Activated CD4-positive, alpha-beta memory T cell treated with anti-CD3 and anti-CD28 coated beads for 36 hours (primary cell): ENCODE results near the gene CEP192. TPM values are rescaled to one million over a fixed set of nuclear protein-coding genes. Genes with fewer than 3 reads are reported as not detected.
"Not testable (repeated sequence)": the region's sequence is repeated elsewhere in the genome, so short reads cannot be mapped to it uniquely, and the experiment has no call there.

Experiments
- CTCF ChIA-PET: fragments of 350-600 bp; sonication (Branson Sonifier 250); formaldehyde crosslinking; loops from one replicate; lab custom pipeline; 2021; ENCODE audit warnings: antibody characterized with exemption, inconsistent platforms; lab: Charles Lee
- POLR2A ChIA-PET: fragments of 350-600 bp; sonication (Branson Sonifier 250); formaldehyde crosslinking; loops from one replicate; lab custom pipeline; 2021; ENCODE audit warnings: antibody characterized with exemption; lab: Charles Lee
- DNase-seq: peaks from one replicate; pipeline ENCODE4 v3.0.0-alpha.2; 2020
- H3K27ac Mint-ChIP-seq: one replicate; pipeline ENCODE4 v1.8.0; 2021; ENCODE audit warnings: mixed read lengths
- H3K27me3 Mint-ChIP-seq: one replicate; pipeline ENCODE4 v1.8.0; 2021; ENCODE audit warnings: mixed read lengths
- H3K36me3 Mint-ChIP-seq: one replicate; pipeline ENCODE4 v1.8.0; 2021; ENCODE audit warnings: mixed read lengths
- H3K4me1 Mint-ChIP-seq: one replicate; pipeline ENCODE4 v1.8.0; 2021; ENCODE audit warnings: low read depth, mixed read lengths
- H3K4me3 Mint-ChIP-seq: one replicate; pipeline ENCODE4 v1.8.0; 2021; ENCODE audit warnings: mild to moderate bottlenecking, mixed read lengths
- H3K9me3 Mint-ChIP-seq: one replicate; pipeline ENCODE4 v1.8.0; 2021; ENCODE audit warnings: mixed read lengths
- intact Hi-C: fragments of 100-400 bp; cut with micrococcal nuclease; formaldehyde crosslinking; loops from one replicate; pipeline ENCODE4 v1.15.1; 2023
- total RNA-seq, 2 experiments: library from RNA; stranded (reverse); gene quantifications; one replicate each; pipeline ENCODE4 v1.2.3, GENCODE V29; 2021

Gene CEP192
- total RNA-seq, 2 experiments from 2014 or later = 31.0 to 34.0 TPM

DNA sequence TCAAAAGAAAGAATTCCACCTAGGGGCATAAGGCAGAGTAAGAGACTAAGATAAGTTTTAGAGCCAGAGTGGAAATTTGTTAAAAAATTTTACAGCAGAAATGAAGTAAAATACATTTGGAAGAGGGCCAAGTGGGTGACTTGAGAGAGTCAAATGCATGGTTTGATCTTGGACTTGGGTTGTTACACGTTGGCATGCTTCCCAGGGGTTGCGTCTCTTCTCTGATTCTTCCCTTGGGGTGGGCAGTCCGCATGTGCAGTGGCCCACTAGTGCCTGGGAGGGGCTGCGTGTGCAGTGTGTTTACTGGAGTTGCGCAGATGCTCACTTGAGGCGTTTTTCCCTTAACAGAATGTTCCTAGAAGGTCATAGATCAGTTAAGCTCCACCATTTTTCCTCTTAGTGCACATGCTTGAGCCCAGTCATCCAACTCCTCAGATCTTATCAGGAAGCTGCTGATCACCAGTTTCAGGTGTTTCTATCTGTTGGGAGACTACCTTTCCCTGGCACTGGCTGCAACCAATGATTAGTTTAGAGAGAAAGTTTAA, 30.2 kb upstream of the CEP192 start:
- Mint-ChIP-seq H3K9me3 (no peaks in the 10 kb centered on the region), H3K27ac (no peak overlapping the region), H3K4me1 (peaks cover 8% of the 10 kb centered on the region), H3K36me3 (peaks cover 45% of the 10 kb centered on the region), H3K4me3 (no peak overlapping the region), H3K27me3 (no peaks in the 10 kb centered on the region)
- POLR2A ChIA-PET = no interaction called here
- DNase-seq = no peak
- intact Hi-C loops = no loop called here
- CTCF ChIA-PET = interaction anchor here (1.9 kb wide), 1 partner anchor 10 kb away, joined by 8 read pairs; no protein-coding TSS in a partner anchor

- POLR2A ChIA-PET = no interaction called here
- CTCF ChIA-PET = no interaction called here
- no peak for DNase-seq
- Mint-ChIP-seq H3K4me3 (no peak overlapping the region), H3K4me1 (peaks cover 9% of the 10 kb centered on the region), H3K27ac (no peak overlapping the region), H3K36me3 (peaks cover 50% of the 10 kb centered on the region), H3K9me3 (no peaks in the 10 kb centered on the region), H3K27me3 (no peaks in the 10 kb centered on the region)
- intact Hi-C loops = no loop called here
These were observed 28.1 kb upstream of the CEP192 start for GRCh38 chr18:12963069-12963468.

GRCh38 chr18:12968115-12968514, 23.0 kb upstream of the CEP192 start:
- Mint-ChIP-seq H3K4me1 (peaks cover 8% of the 10 kb centered on the region), H3K27ac (no peak overlapping the region), H3K27me3 (no peaks in the 10 kb centered on the region), H3K4me3 (no peak overlapping the region), H3K9me3 (no peaks in the 10 kb centered on the region), H3K36me3 (peaks cover 55% of the 10 kb centered on the region)
- no peak for DNase-seq
- intact Hi-C loops = no loop called here
- CTCF ChIA-PET = no interaction called here
- POLR2A ChIA-PET = no interaction called here

- H3K36me3 Mint-ChIP-seq = peaks cover 51% of the 10 kb centered on the region
- POLR2A ChIA-PET = no interaction called here
- H3K9me3 Mint-ChIP-seq = no peaks in the 10 kb centered on the region
- peaks cover 8% of the 10 kb centered on the region for H3K4me1 Mint-ChIP-seq
- no peak for DNase-seq
- intact Hi-C loops = no loop called here
- no peak overlapping the region for H3K4me3 Mint-ChIP-seq
- CTCF ChIA-PET = no interaction called here
- no peak overlapping the region for H3K27ac Mint-ChIP-seq
- H3K27me3 Mint-ChIP-seq = no peaks in the 10 kb centered on the region
These were observed 22.5 kb upstream of the CEP192 start for GRCh38 chr18:12968619-12969018.

- DNase-seq = no peak
- H3K27ac Mint-ChIP-seq = no peak overlapping the region
- POLR2A ChIA-PET = interaction anchor here (1.6 kb wide), 1 partner anchor 17 kb away, joined by 5 read pairs; the partner anchor contains the start of gene CEP192
- no peak overlapping the region for H3K4me3 Mint-ChIP-seq
- H3K4me1 Mint-ChIP-seq = peaks cover 2% of the 10 kb centered on the region
- intact Hi-C loops = no loop called here
- H3K9me3 Mint-ChIP-seq = no peaks in the 10 kb centered on the region
- H3K36me3 Mint-ChIP-seq = peaks cover 38% of the 10 kb centered on the region
- H3K27me3 Mint-ChIP-seq = no peaks in the 10 kb centered on the region
- CTCF ChIA-PET = interaction anchor here (0.7 to 0.9 kb wide), 3 partner anchors 18 to 30 kb away, joined by 3 read pairs; partner anchors contain the start of gene CEP192
These were observed 17.5 kb upstream of the CEP192 start for GRCh38 chr18:12973562-12974213.

- no peaks in the 10 kb centered on the region for H3K4me1 Mint-ChIP-seq
- ChIA-PET POLR2A (no interaction called here), CTCF (interaction anchor here (1.1 kb wide), 1 partner anchor 184 kb away, joined by 3 read pairs; no protein-coding TSS in a partner anchor)
- no peak overlapping the region for H3K27ac Mint-ChIP-seq
- no peaks in the 10 kb centered on the region for H3K9me3 Mint-ChIP-seq
- intact Hi-C loops = no loop called here
- H3K36me3 Mint-ChIP-seq = peaks cover 32% of the 10 kb centered on the region
- no peaks in the 10 kb centered on the region for H3K27me3 Mint-ChIP-seq
- H3K4me3 Mint-ChIP-seq = no peak overlapping the region
- no peak for DNase-seq
These were observed 15.7 kb upstream of the CEP192 start for GRCh38 chr18:12975488-12975887.

GRCh38 chr18:12976305-12976704, 14.9 kb upstream of the CEP192 start:
- Mint-ChIP-seq H3K27me3 (no peaks in the 10 kb centered on the region), H3K9me3 (no peaks in the 10 kb centered on the region), H3K36me3 (peaks cover 27% of the 10 kb centered on the region), H3K27ac (no peak overlapping the region), H3K4me1 (no peaks in the 10 kb centered on the region), H3K4me3 (no peak overlapping the region)
- CTCF ChIA-PET = no interaction called here
- POLR2A ChIA-PET = no interaction called here
- no peak for DNase-seq
- intact Hi-C loops = no loop called here

DNA sequence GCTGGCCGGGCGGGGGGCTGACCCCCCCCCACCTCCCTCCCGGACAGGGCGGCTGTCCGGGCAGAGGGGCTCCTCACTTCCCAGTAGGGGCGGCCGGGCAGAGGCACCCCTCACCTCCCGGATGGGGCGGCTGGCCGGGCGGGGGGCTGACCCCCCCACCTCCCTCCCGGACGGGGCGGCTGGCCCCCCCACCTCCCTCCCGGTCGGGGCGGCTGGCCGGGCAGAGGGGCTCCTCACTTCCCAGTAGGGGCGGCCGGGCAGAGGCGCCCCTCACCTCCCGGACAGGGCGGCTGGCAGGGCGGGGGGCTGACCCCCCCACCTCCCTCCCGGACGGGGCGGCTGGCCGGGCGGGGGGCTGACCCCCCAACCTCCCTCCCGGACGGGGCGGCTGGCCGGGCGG, 11.1 kb upstream of the CEP192 start:
- H3K9me3 Mint-ChIP-seq, POLR2A ChIA-PET, H3K27ac Mint-ChIP-seq, H3K4me1 Mint-ChIP-seq, CTCF ChIA-PET, intact Hi-C loops, DNase-seq, H3K4me3 Mint-ChIP-seq, H3K27me3 Mint-ChIP-seq: not testable (repeated sequence)
- H3K36me3 Mint-ChIP-seq = peaks cover 24% of the 10 kb centered on the region

- CTCF ChIA-PET = interaction anchor here (1.6 kb wide), 1 partner anchor 170 kb away, joined by 6 read pairs; no protein-coding TSS in a partner anchor
- no peaks in the 10 kb centered on the region for H3K9me3 Mint-ChIP-seq
These were observed 1.6 kb upstream of the CEP192 start for GRCh38 chr18:12989397-12990122.

DNA sequence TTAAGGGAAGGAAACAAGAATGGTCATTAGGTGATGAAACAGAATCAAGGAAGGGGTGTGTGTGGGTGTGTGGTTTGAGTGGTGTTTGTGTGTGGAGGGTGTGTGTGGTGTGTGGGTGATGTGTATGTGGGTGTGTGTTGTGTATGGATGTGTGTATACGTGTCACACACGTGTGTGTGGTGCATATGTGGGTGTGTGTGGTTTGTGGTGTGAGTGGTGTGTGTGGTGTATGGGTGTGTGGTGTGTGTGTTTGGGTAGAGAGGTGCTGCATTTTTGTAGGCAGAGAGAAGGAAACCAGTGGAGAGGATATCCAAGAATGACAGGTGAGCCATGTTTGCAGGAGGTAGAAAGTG, 1.1 kb upstream of the CEP192 start:
- ChIA-PET POLR2A (interaction anchor here (1.4 to 1.8 kb wide), 4 partner anchors 10 to 288 kb away, joined by 5 to 17 read pairs (median 10); partner anchors contain the start of genes CEP76 and SEH1L), CTCF (interaction anchor here (1.6 kb wide), 1 partner anchor 169 kb away, joined by 6 read pairs; no protein-coding TSS in a partner anchor)
- peak overlapping the region; percentile 92 for H3K27ac Mint-ChIP-seq
- peaks cover 19% of the 10 kb centered on the region for H3K36me3 Mint-ChIP-seq
- H3K9me3 Mint-ChIP-seq = no peaks in the 10 kb centered on the region
- H3K4me1 Mint-ChIP-seq = peaks cover 15% of the 10 kb centered on the region
- H3K27me3 Mint-ChIP-seq = peaks cover 3% of the 10 kb centered on the region
- intact Hi-C loops = loop anchor here (2.0 to 10.0 kb wide), 4 partner anchors 147 to 613 kb away; partner anchors contain the start of genes AFG3L2, CEP76 and PSMG2
- peak overlapping the region; percentile 96 for H3K4me3 Mint-ChIP-seq
- DNase-seq = peak; percentile 66

More at GRCh38 chr18:12989397-12990122, 1.6 kb upstream of the CEP192 start:
- Mint-ChIP-seq H3K27me3 (peaks cover 3% of the 10 kb centered on the region), H3K27ac (peak overlapping the region; percentile 92), H3K4me1 (peaks cover 15% of the 10 kb centered on the region), H3K36me3 (peaks cover 20% of the 10 kb centered on the region), H3K4me3 (peak overlapping the region; percentile 96)
- POLR2A ChIA-PET = interaction anchor here (0.6 to 1.6 kb wide), 4 partner anchors 10 to 106 kb away, joined by 3 to 14 read pairs (median 5); partner anchors contain the start of gene SEH1L
- intact Hi-C loops = loop anchor here (2.0 to 10.0 kb wide), 4 partner anchors 147 to 613 kb away; partner anchors contain the start of genes AFG3L2, CEP76 and PSMG2
- DNase-seq = no peak

DNA sequence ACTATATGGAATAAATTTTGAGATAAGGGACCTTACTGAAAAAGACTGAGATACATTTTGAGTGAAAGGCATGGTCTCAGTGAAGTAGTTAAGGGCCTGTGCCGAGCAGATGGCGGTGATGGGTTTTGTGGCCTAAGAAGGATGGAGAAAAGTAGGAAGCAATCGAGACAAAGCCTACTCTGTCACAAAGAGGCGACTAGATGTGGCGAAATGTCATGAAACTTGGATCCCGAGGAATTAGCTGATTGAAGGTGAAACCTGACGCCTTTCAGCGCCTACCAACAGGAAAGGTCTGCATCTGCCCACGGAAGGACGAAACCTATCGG, 558 bp upstream of the CEP192 start:
- Mint-ChIP-seq H3K36me3 (peaks cover 16% of the 10 kb centered on the region), H3K4me1 (peaks cover 15% of the 10 kb centered on the region), H3K4me3 (peak overlapping the region; percentile 96), H3K27ac (peak overlapping the region; percentile 92), H3K27me3 (peaks cover 3% of the 10 kb centered on the region), H3K9me3 (no peaks in the 10 kb centered on the region)
- no peak for DNase-seq
- ChIA-PET POLR2A (interaction anchor here (0.8 to 1.8 kb wide), 11 partner anchors 9 to 614 kb away, joined by 3 to 17 read pairs (median 5); partner anchors contain the start of genes AFG3L2, CEP76 and SEH1L), CTCF (interaction anchor here (0.6 to 1.6 kb wide), 6 partner anchors 9 to 407 kb away, joined by 3 to 6 read pairs (median 3); no protein-coding TSS in a partner anchor)
- intact Hi-C loops = loop anchor here (2.0 to 10.0 kb wide), 4 partner anchors 146 to 614 kb away; partner anchors contain the start of genes AFG3L2, CEP76 and PSMG2
